HG03108 (cell line): ENCODE measurements around the gene HORMAD2.
"Not testable (repeated sequence)": the region's sequence is repeated elsewhere in the genome, so short reads cannot be mapped to it uniquely, and the experiment has no call there.

Experiments
- ATAC-seq: cut with Tn5 transposase; IDR thresholded peaks from one replicate; pipeline ENCODE4 v1.9.1; 2021; ENCODE audit warnings: moderate library complexity; ENCODE audit not compliant: unreplicated experiment

The HORMAD2 gene

GRCh38 chr22:30056015-30056414, 24.2 kb upstream of the HORMAD2 start:
- no peak for ATAC-seq

- no peak for ATAC-seq
Observed at GRCh38 chr22:30057375-30057774, 22.9 kb upstream of the HORMAD2 start.

GRCh38 chr22:30059346-30060020, 20.8 kb upstream of the HORMAD2 start:
- ATAC-seq, result not testable (repeated sequence)

- ATAC-seq, result not testable (repeated sequence)
Observed at GRCh38 chr22:30061094-30061493, 19.2 kb upstream of the HORMAD2 start.

- ATAC-seq, result no peak
Observed at GRCh38 chr22:30062259-30062658, 18.0 kb upstream of the HORMAD2 start.

- no peak for ATAC-seq
Observed at GRCh38 chr22:30062950-30063349, 17.3 kb upstream of the HORMAD2 start.

- no peak for ATAC-seq
Observed at GRCh38 chr22:30064172-30064571, 16.1 kb upstream of the HORMAD2 start.

- ATAC-seq, result no peak
Observed at GRCh38 chr22:30073743-30074142, 6.5 kb upstream of the HORMAD2 start.

- no peak for ATAC-seq
Observed at GRCh38 chr22:30074147-30074546, 6.1 kb upstream of the HORMAD2 start.

- ATAC-seq, result no peak
Observed at GRCh38 chr22:30074994-30075393, 5.3 kb upstream of the HORMAD2 start.

GRCh38 chr22:30077279-30077880, 2.9 kb upstream of the HORMAD2 start:
- ATAC-seq, result no peak

- peak; percentile 52 for ATAC-seq
Observed at GRCh38 chr22:30078320-30079311, 1.6 kb upstream of the HORMAD2 start.

- no peak for ATAC-seq
Observed at GRCh38 chr22:30080805-30081204, 541 bp downstream of the HORMAD2 start.

GRCh38 chr22:30086496-30086895, 6.2 kb downstream of the HORMAD2 start:
- ATAC-seq, result no peak

GRCh38 chr22:30087037-30087436, 6.8 kb downstream of the HORMAD2 start:
- ATAC-seq, result not testable (repeated sequence)

- no peak for ATAC-seq
Observed at GRCh38 chr22:30087611-30088010, 7.3 kb downstream of the HORMAD2 start.

GRCh38 chr22:30088468-30088867, 8.2 kb downstream of the HORMAD2 start:
- no peak for ATAC-seq

- no peak for ATAC-seq
Observed at GRCh38 chr22:30089655-30089974, 9.4 kb downstream of the HORMAD2 start.

- no peak for ATAC-seq
Observed at GRCh38 chr22:30092686-30093085, 12.4 kb downstream of the HORMAD2 start.

- ATAC-seq, result no peak
Observed at GRCh38 chr22:30094804-30095203, 14.5 kb downstream of the HORMAD2 start.

GRCh38 chr22:30097861-30098260, 17.6 kb downstream of the HORMAD2 start:
- ATAC-seq, result no peak

GRCh38 chr22:30100770-30101169, 20.5 kb downstream of the HORMAD2 start:
- ATAC-seq, result not testable (repeated sequence)
